Amniotic stem cell (primary cell): ENCODE results near the gene MR1.
"Not testable (repeated sequence)": the region's sequence is repeated elsewhere in the genome, so short reads cannot be mapped to it uniquely, and the experiment has no call there.

Experiments
- DNase-seq: peaks from one replicate; lab custom pipeline; 2025; lab: John Stamatoyannopoulos, UW

MR1 gene

GRCh38 chr1:181032535-181032934, 1.2 kb upstream of the MR1 start:
- no peak for DNase-seq

GRCh38 chr1:181033128-181033798, 520 bp upstream of the MR1 start:
- DNase-seq: no peak

- DNase-seq: not testable (repeated sequence)
Measured at GRCh38 chr1:181035210-181035609, 1.4 kb downstream of the MR1 start.

- DNase-seq: no peak
Measured at GRCh38 chr1:181036107-181036836, 2.5 kb downstream of the MR1 start.

GRCh38 chr1:181037386-181037785, 3.6 kb downstream of the MR1 start:
- DNase-seq: no peak

- DNase-seq: no peak
Measured at GRCh38 chr1:181038399-181038873, 4.7 kb downstream of the MR1 start.

DNA sequence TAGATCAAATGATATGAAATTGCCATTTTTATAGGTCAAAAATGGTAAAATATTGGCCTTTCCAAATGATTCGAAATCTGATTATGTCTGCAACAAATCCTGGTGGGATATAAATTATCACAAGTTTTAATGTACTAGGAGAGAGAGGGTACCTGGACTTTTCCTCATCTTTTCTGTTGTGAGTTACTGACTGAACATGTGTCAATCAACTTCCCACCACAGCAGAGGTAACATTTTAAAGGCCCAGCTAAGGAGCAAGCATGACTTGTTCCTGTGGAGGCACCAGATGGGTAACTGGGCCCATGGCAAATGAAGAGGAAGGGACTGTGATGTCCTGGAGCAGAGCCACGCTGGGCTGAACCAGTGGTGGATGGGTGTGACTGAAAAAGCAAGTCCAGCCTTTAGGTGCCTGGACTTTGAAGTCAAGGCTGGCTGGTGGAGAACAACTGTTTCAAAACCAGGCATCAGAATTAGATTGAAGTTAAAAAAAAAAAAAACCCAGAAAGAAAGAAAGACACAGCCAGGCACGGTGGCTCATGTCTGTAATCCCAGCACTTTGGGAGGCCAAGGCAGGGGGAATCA, 6.6 kb downstream of the MR1 start:
- DNase-seq: no peak

DNA sequence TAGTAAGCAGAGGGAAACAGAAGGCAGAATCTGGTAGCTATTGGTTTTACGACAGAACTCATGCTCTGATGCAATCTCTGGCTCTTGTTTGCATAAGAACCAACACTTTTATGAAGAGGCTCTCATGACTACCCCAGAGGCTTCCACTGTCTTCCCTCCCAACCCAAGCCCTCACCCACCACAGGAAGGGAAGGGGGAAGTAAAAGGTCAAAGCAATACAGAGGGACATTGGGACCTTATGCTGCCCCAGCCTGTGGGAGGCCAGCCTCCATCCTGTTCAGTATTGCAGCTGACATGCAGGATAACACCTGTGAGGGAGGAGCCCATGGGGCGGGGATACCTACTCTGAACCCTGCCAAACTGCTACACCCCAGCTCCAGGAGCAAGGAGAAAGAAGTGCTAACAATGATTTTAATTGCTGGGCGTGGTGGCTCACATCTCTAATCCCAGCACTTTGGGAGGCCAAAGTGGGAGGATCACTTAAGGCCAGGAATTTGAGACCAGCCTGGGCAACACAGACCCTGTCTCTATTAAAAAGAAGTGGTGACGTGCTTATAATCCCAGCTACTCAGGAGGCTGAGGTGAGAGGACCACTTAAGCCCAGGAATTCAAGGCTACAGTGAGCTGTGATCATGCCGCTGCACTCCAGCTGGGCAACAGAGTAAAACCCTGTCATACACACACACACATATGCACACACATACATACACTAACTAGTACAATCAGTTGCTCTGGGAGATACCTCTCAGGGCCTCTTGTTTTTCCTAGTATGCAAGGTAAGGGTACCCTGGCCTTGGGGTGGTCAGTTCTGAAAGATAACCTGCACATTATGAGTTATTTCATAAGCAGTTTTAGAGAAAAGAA, 9.5 kb downstream of the MR1 start:
- no peak for DNase-seq

DNA sequence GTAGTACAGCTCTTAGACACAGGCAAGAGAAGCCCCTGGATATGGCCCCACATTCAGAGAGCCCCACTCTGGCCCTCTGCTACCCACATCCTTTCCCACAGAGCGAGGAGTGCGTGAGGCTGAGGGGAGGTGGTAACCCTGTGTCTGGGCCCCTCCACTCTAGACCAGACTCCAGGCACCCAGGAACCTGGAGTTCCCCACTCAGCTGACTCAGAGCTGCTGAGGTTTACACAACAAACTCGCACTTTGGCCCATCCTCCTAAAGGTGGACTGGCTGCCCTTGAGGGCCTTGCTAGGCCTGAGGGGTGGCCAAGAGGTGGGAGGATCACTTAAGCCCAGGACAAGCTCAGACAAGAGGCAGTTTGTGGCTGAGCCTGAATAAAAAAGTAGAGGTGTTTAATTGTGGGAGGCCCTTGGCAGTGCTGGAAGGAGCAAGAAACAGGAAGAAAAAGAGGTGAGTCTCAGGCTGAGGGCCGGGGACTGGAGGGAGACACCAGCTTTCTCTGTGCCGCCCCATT, 10.7 kb downstream of the MR1 start:
- no peak for DNase-seq

DNA sequence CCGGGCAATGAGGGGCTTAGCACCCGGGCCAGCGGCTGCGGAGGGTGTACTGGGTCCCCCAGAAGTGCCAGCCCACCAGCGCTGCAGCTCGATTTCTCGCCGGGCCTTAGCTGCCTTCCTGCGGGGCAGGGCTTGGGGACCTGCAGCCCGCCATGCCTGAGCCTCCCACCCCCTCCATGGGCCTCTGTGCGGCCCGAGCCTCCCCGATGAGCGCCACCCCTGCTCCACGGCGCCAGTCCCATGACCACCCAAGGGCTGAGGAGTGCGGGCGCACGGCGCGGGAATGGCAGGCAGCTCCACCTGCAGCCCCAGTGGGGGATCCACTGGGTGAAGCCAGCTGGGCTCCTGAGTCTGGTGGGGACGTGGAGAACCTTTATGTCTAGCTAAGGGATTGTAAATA, 12.2 kb downstream of the MR1 start:
- not testable (repeated sequence) for DNase-seq

DNA sequence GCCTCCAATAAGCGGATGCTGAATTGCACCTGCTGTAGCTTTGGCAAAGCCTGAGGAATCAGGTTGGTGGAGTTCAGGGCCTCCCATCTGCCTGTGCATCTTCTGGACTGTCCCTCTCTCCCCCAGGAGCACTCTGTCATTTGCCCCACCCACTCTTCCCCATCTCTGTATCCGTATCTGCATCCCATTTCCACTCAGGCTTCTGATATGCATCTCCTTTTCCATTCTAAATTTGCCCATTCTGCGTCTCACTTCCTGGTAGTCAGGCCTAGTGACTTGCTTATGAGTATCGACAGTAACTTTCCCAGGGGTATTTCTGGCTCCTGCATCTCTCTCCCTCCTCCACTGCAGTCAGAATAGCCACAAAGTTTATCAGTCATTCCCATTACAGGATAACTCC, 15.6 kb downstream of the MR1 start:
- DNase-seq: no peak

DNA sequence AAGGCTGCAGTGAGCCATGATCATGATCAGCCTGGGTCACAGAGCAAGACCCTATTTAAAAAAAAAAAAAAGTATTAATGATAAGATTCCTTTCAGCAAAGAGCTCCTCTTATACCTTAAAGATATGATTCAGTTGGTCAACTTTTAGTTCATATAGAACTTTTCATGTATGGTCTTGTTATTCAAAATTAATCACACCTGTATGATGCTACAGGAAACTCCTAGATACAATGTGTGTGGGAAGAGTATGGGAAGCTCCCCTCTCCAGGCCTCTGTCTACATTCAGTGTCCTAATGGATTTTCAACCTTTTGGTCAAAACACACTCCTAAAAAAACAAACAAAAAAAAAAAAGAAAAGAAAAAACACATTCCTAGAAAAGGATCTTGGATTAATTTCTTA, 17.1 kb downstream of the MR1 start:
- no peak for DNase-seq

- DNase-seq: no peak
Measured at GRCh38 chr1:181056560-181056959, 22.8 kb downstream of the MR1 start.

- DNase-seq: no peak
Measured at GRCh38 chr1:181057079-181057478, 23.3 kb downstream of the MR1 start.

DNA sequence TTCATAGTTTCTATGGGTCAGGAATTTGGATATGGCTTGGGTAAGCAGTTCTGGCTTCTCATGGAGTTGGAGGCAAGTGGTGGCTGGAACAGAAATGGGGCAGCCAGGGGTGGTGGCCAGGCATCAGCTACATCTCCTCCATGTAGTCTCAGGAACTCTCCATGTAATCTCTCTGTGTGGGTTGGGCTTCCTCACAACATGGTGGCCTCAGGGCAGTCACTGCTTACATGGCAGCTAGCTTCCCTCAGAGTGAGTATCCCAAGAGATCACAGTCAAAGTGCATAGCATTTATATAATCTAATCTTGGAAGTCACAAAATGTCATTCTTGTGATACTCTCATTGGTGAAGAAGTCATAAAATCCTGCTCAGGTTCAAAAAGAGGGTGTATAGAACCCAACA, 25.7 kb downstream of the MR1 start:
- DNase-seq: no peak

DNA sequence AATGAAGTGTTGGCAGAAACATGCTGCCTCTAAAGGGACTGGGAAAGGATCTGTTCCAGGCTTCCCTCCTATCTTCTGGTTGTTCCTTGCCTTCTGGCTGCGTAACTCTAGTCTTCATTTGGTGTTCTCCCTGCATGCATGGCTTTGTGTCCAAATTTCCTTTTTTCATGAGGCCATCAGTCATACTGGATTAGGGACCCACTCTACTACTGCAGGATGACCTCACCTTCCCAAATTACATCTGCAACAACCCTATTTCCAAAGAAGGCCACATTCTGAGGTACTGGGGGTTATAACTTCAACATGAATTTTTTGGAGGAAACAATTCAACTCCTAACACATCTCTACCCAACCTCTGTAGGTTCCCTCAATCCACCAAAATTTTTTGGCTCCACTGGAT, 26.3 kb downstream of the MR1 start:
- no peak for DNase-seq

GRCh38 chr1:181060947-181061346, 27.2 kb downstream of the MR1 start:
- DNase-seq: not testable (repeated sequence)

- no peak for DNase-seq
Measured at GRCh38 chr1:181061487-181061886, 27.7 kb downstream of the MR1 start.

GRCh38 chr1:181061891-181062835, 28.4 kb downstream of the MR1 start:
- DNase-seq: no peak

- no peak for DNase-seq
Measured at GRCh38 chr1:181062836-181063428, 29.1 kb downstream of the MR1 start.
